ENCODE data around the gene TMEM63C. TPM values are rescaled to one million over a fixed set of nuclear protein-coding genes. Genes with fewer than 3 reads are reported as not detected.
A peak's percentile ranks its signal among the peaks of the same experiment; 100 is the strongest.

Gene TMEM63C
- polyA plus RNA-seq, 1 donor (not counting 4 experiments of a cell fraction or from before 2014, with no cell fraction given): 0.66 TPM

GRCh38 chr14:77141214-77142004, 40.2 kb upstream of the TMEM63C start, which contains the start of gene ZDHHC22:
TSS of gene ZDHHC22 (minus strand) at chr14:77141791. CDS start at chr14:77139738, 2,053 bp downstream.
- Histone ChIP-seq H3K9me3 (ENCODE audit: control insufficient read depth, low read depth, low read length) (no peaks in the 10 kb centered on the region), H3K36me3 (ENCODE audit: control insufficient read depth in 2 of 2, extremely low read depth in 1 of 2, insufficient read depth in 2 of 2, low read length in 2 of 2) (no peaks in the 10 kb centered on the region), H3K9ac (ENCODE audit: control insufficient read depth, extremely low read depth, insufficient read depth, low read length) (no peak within 1 kb of the TSS), H3K4me3 (ENCODE audit: control insufficient read depth in 2 of 3, extremely low read depth in 1 of 3, insufficient read depth in 2 of 3, low read depth in 1 of 3, low read length in 3 of 3) (peak within 1 kb of the TSS in 1 of 3 experiments; percentile 9), H4K20me1 (ENCODE audit: control insufficient read depth, extremely low read depth, insufficient read depth, low read length) (no peaks in the 10 kb centered on the region), H3K9me1 (ENCODE audit: control insufficient read depth, extremely low read depth, insufficient read depth, low read length) (no peaks in the 10 kb centered on the region), H3K4me1 (ENCODE audit: control insufficient read depth, extremely low read depth, insufficient read depth, low read length) (peaks cover 5% of the 10 kb centered on the region), H3K27me3 (ENCODE audit: control insufficient read depth, extremely low read depth, insufficient read depth, low read length) (peaks cover 82% of the 10 kb centered on the region), H2AFZ (ENCODE audit: control insufficient read depth, low read length) (no peak within 1 kb of the TSS), H3K4me2 (ENCODE audit: control insufficient read depth, extremely low read depth, insufficient read depth, low read depth, low read length) (peak within 1 kb of the TSS; percentile 22), H3K27ac (ENCODE audit: control insufficient read depth, insufficient read depth, low read length) (no peak within 1 kb of the TSS), H3K79me2 (ENCODE audit: control insufficient read depth, insufficient read depth, low read length) (no peaks in the 10 kb centered on the region)
- dilution Hi-C loops (cut with MboI; ENCODE audit: extremely low pct_ligation_motif_present, low sequenced_read_pairs): no loop called here
- DNase-seq (ENCODE audit: low read depth, low spot score) (no peak), FAIRE-seq (no peak)
- TF ChIP-seq EZH2 (IDR thresholded peaks at IDR 0.05; ENCODE audit: low read length): no peak
- TF ChIP-seq, protein P1, sequence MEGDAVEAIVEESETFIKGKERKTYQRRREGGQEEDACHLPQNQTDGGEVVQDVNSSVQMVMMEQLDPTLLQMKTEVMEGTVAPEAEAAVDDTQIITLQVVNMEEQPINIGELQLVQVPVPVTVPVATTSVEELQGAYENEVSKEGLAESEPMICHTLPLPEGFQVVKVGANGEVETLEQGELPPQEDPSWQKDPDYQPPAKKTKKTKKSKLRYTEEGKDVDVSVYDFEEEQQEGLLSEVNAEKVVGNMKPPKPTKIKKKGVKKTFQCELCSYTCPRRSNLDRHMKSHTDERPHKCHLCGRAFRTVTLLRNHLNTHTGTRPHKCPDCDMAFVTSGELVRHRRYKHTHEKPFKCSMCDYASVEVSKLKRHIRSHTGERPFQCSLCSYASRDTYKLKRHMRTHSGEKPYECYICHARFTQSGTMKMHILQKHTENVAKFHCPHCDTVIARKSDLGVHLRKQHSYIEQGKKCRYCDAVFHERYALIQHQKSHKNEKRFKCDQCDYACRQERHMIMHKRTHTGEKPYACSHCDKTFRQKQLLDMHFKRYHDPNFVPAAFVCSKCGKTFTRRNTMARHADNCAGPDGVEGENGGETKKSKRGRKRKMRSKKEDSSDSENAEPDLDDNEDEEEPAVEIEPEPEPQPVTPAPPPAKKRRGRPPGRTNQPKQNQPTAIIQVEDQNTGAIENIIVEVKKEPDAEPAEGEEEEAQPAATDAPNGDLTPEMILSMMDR (optimal IDR thresholded peaks at IDR 0.05 in 1 of 3, IDR thresholded peaks at IDR 0.05 in 1 of 3, conservative IDR thresholded peaks at IDR 0.05 in 1 of 3; ENCODE audit: extremely low read depth in 1 of 3, insufficient read depth in 2 of 3, low read length in 3 of 3): peak in 2 of 3 experiments; percentile 13 to 28

GRCh38 chr14:77142005-77142800, 39.4 kb upstream of the TMEM63C start:
- Histone ChIP-seq H3K4me1 (ENCODE audit: control insufficient read depth, extremely low read depth, insufficient read depth, low read length) (peaks cover 5% of the 10 kb centered on the region), H3K27ac (ENCODE audit: control insufficient read depth, insufficient read depth, low read length) (no peak overlapping the region), H3K79me2 (ENCODE audit: control insufficient read depth, insufficient read depth, low read length) (no peaks in the 10 kb centered on the region), H2AFZ (ENCODE audit: control insufficient read depth, low read length) (no peak overlapping the region), H3K9me3 (ENCODE audit: control insufficient read depth, low read depth, low read length) (no peaks in the 10 kb centered on the region), H3K27me3 (ENCODE audit: control insufficient read depth, extremely low read depth, insufficient read depth, low read length) (peaks cover 90% of the 10 kb centered on the region), H3K9me1 (ENCODE audit: control insufficient read depth, extremely low read depth, insufficient read depth, low read length) (no peaks in the 10 kb centered on the region), H3K9ac (ENCODE audit: control insufficient read depth, extremely low read depth, insufficient read depth, low read length) (no peak overlapping the region), H4K20me1 (ENCODE audit: control insufficient read depth, extremely low read depth, insufficient read depth, low read length) (no peaks in the 10 kb centered on the region), H3K4me3 (ENCODE audit: control insufficient read depth in 2 of 3, extremely low read depth in 1 of 3, insufficient read depth in 2 of 3, low read depth in 1 of 3, low read length in 3 of 3) (no peak overlapping the region), H3K4me2 (ENCODE audit: control insufficient read depth, extremely low read depth, insufficient read depth, low read depth, low read length) (no peak overlapping the region), H3K36me3 (ENCODE audit: control insufficient read depth in 2 of 2, extremely low read depth in 1 of 2, insufficient read depth in 2 of 2, low read length in 2 of 2) (no peaks in the 10 kb centered on the region)
- peak; percentile 67 for TF ChIP-seq EZH2 (IDR thresholded peaks at IDR 0.05; ENCODE audit: low read length)
- TF ChIP-seq, protein P1 (optimal IDR thresholded peaks at IDR 0.05 in 1 of 3, IDR thresholded peaks at IDR 0.05 in 1 of 3, conservative IDR thresholded peaks at IDR 0.05 in 1 of 3; ENCODE audit: extremely low read depth in 1 of 3, insufficient read depth in 2 of 3, low read length in 3 of 3): no peak
- FAIRE-seq (no peak), DNase-seq (ENCODE audit: low read depth, low spot score) (no peak)
- dilution Hi-C loops (cut with MboI; ENCODE audit: extremely low pct_ligation_motif_present, low sequenced_read_pairs): no loop called here
